Psoas muscle (tissue), 8 donors: ENCODE measurements around the gene IQSEC1. TPM values are rescaled to one million over a fixed set of nuclear protein-coding genes. Genes with fewer than 3 reads are reported as not detected.

Experiments used
- ATAC-seq, 4 donors: fragments of 200-7000 bp; cut with Tn5 transposase; one replicate each; pipeline ENCODE4 v1.9.1; 2020; ENCODE audit warnings: moderate library complexity in 3 of 4, mild to moderate bottlenecking in 2 of 4
- DNase-seq, 2 donors: peaks; one replicate each; pipeline ENCODE4 v3.0.0-alpha.2; 2020
- H3K27ac ChIP-seq: fragments of 200-600 bp; one replicate; pipeline ENCODE4 v1.8.0; 2022
- H3K27me3 ChIP-seq, 3 donors: fragments of 200-600 bp in 1 of 3; one replicate each; pipeline versions ENCODE4 v1.6.1 to v1.8.0; 2013 to 2022; ENCODE audit warnings: low read length in 2 of 3, mild to moderate bottlenecking in 2 of 3, moderate library complexity in 1 of 3; ENCODE audit not compliant: insufficient read depth in 3 of 3
- H3K36me3 ChIP-seq, 2 donors: fragments of 200-600 bp in 1 of 2; one replicate each; pipeline versions ENCODE4 v1.6.1 to v1.8.0; 2013 to 2022; ENCODE audit warnings: low read depth in 1 of 2, mild to moderate bottlenecking in 1 of 2, moderate library complexity in 1 of 2; ENCODE audit not compliant: insufficient read depth in 1 of 2
- H3K4me1 ChIP-seq: fragments of 200-600 bp; one replicate; pipeline ENCODE4 v1.8.0; 2022
- H3K4me3 ChIP-seq: fragments of 200-600 bp; one replicate; pipeline ENCODE4 v1.8.0; 2022; ENCODE audit warnings: mild to moderate bottlenecking
- H3K9me3 ChIP-seq: fragments of 200-600 bp; one replicate; pipeline ENCODE4 v1.8.0; 2022
- WGBS, 3 donors: extraction: QIAGEN DNeasy Blood & Tissue Kit; methylation state at CpG; one replicate each; pipeline versions ENCODE4 v1.1.6 to v1.1.7; 2013; 5-methylcytosine and 5-hydroxymethylcytosine counted together
- intact Hi-C, 2 donors: fragments of 100-400 bp; cut with DNase I; formaldehyde crosslinking; loops; one replicate each; pipeline versions ENCODE4 v1.11.0 to v1.14.2; 2022
- polyA plus RNA-seq, 3 donors: library from polyadenylated mRNA; stranded (reverse); fragments of 200-250 nt; gene quantifications; one replicate each; pipeline ENCODE4 v1.2.3, GENCODE V29; 2013
- total RNA-seq, 4 donors: library from RNA; stranded (reverse); fragmentation: NEBNext Ultra II Directional in 2 of 4; extraction: Animal tissue kit (Norgen Biotek cat#: 25700) in 2 of 4; gene quantifications; one replicate each; pipeline versions ENCODE4 v1.2.1 to v1.2.4, GENCODE V29; 2021 to 2023
- TF ChIP-seq, protein P1 (sequence below): fragments of 200-600 bp; IDR thresholded peaks from one replicate; pipeline ENCODE4 v1.8.0; 2022; ENCODE audit warnings: antibody characterized with exemption
- donor health status: healthy with polysubstance abuse.
- donor health status: DM: no; HTN: no; CAD: no; lungs with moderate emphysema.
- donor health status: Bipolar disorder and iron deficiency.
- donor health status: healthy.
- donor health status: DM: yes; HTN: yes; CAD: no.
- donor health status: DM: no; HTN: no; CAD: no.
- donor health status: DM: no; HTN: no; CAD: no.
- donor health status: DM: yes; HTN: yes; CAD: no.

The IQSEC1 gene
- total and polyA plus RNA-seq, 7 donors, result 8.6 to 45.4 (median 28.0) TPM

- Histone ChIP-seq H3K9me3 (no peaks in the 10 kb centered on the region), H3K27ac (no peak overlapping the region), H3K36me3 (no peaks in the 10 kb centered on the region), H3K4me3 (no peak overlapping the region), H3K4me1 (peaks cover 24% of the 10 kb centered on the region), H3K27me3 (no peaks in the 10 kb centered on the region)
- intact Hi-C loops, result loop anchor here (5.0 kb wide), 1 partner anchor 48 kb away; no protein-coding TSS in a partner anchor
- WGBS, 3 donors, result 80 to 83% (median 81%) methylated on average over 10 of the region's 10 CpGs
- no peak for DNase-seq
- TF ChIP-seq, protein P1, sequence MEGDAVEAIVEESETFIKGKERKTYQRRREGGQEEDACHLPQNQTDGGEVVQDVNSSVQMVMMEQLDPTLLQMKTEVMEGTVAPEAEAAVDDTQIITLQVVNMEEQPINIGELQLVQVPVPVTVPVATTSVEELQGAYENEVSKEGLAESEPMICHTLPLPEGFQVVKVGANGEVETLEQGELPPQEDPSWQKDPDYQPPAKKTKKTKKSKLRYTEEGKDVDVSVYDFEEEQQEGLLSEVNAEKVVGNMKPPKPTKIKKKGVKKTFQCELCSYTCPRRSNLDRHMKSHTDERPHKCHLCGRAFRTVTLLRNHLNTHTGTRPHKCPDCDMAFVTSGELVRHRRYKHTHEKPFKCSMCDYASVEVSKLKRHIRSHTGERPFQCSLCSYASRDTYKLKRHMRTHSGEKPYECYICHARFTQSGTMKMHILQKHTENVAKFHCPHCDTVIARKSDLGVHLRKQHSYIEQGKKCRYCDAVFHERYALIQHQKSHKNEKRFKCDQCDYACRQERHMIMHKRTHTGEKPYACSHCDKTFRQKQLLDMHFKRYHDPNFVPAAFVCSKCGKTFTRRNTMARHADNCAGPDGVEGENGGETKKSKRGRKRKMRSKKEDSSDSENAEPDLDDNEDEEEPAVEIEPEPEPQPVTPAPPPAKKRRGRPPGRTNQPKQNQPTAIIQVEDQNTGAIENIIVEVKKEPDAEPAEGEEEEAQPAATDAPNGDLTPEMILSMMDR, result no peak
- no peak for ATAC-seq
Measured at GRCh38 chr3:12980596-12981290, 92.5 kb downstream of the IQSEC1 start.

DNA sequence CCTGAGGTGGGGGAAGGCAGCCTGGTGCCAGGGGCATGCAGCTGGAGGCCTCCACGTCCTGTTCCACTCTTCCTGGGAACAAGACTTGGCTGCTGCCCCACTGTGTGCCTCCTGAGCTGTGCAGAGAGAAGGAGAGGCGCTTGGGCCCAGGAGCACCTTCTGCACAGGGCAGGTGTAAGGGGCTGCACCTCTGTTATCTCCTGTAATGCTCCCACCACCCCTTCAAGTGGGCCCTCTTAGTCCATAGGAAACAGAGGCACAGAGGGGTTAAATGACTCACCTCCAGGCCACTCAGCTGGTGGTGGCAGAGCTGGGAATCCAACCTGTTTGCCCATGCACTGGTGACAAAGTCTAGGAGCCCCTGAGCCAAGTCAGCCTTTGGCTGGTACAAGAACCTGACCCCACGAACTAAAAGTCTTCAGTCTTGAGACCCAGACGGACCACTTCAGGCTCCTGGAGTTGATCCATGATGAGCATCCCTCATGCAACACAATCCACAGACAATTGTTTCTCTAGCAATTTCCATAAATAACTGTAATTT is 93.2 kb downstream of the IQSEC1 start:
- H3K36me3 ChIP-seq, result no peaks in the 10 kb centered on the region
- no peak overlapping the region for H3K4me3 ChIP-seq
- no peaks in the 10 kb centered on the region for H3K9me3 ChIP-seq
- peaks cover 27% of the 10 kb centered on the region for H3K4me1 ChIP-seq
- TF ChIP-seq, protein P1, result no peak
- no peak for ATAC-seq
- intact Hi-C loops, result loop anchor here (5.0 kb wide), 1 partner anchor 48 kb away; no protein-coding TSS in a partner anchor
- 80 to 93% (median 83%) methylated on average over 4 of the region's 4 CpGs for WGBS, 3 donors
- no peak for DNase-seq
- no peak overlapping the region for H3K27ac ChIP-seq
- no peaks in the 10 kb centered on the region for H3K27me3 ChIP-seq

GRCh38 chr3:12979151-12979946 is 93.9 kb downstream of the IQSEC1 start:
- Histone ChIP-seq H3K4me1 (peaks cover 25% of the 10 kb centered on the region), H3K27me3 (no peaks in the 10 kb centered on the region), H3K4me3 (no peak overlapping the region), H3K36me3 (no peaks in the 10 kb centered on the region), H3K9me3 (no peaks in the 10 kb centered on the region), H3K27ac (no peak overlapping the region)
- intact Hi-C loops, result no loop called here
- DNase-seq, result no peak
- 88 to 91% (median 90%) methylated on average over 20 of the region's 20 CpGs for WGBS, 3 donors
- no peak for ATAC-seq
- TF ChIP-seq, protein P1, result no peak

- Histone ChIP-seq H3K4me3 (no peak overlapping the region), H3K9me3 (no peaks in the 10 kb centered on the region), H3K27ac (no peak overlapping the region), H3K27me3 (no peaks in the 10 kb centered on the region), H3K4me1 (peaks cover 19% of the 10 kb centered on the region), H3K36me3 (no peaks in the 10 kb centered on the region)
- intact Hi-C loops, result no loop called here
- TF ChIP-seq, protein P1, result no peak
- WGBS, 3 donors, result 90 to 97% (median 93%) methylated on average over 4 of the region's 4 CpGs
- ATAC-seq (no peak), DNase-seq (no peak)
Measured at GRCh38 chr3:12978682-12979081, 94.5 kb downstream of the IQSEC1 start.
